Body of pancreas (tissue), 4 donors: Measurements from ENCODE around the gene RTF2. TPM values are rescaled to one million over a fixed set of nuclear protein-coding genes. Genes with fewer than 3 reads are reported as not detected.

Experiments used
- ATAC-seq: fragments of 150-250 bp; one replicate; pipeline ENCODE4 v1.9.1; 2016
- DNase-seq, 4 donors: peaks; one replicate each; pipeline ENCODE4 v3.0.0-alpha.2; 2019
- H3K27ac ChIP-seq, 4 donors: fragments of 200-600 bp; sonication (generic); 1 replicate in 3 of 4; 2 replicates in 1 of 4; pipeline versions ENCODE4 v1.5.1 to v1.6.1; 2016 to 2019; ENCODE audit warnings: mild to moderate bottlenecking in 1 of 4, mixed read lengths in 1 of 4, moderate library complexity in 1 of 4
- H3K27me3 ChIP-seq, 2 donors: fragments of 200-600 bp; sonication (generic); one replicate each; pipeline ENCODE4 v1.6.0; 2016; ENCODE audit warnings: mild to moderate bottlenecking in 1 of 2
- H3K36me3 ChIP-seq, 2 donors: fragments of 200-600 bp; sonication (generic); replicated peaks in 1 of 2; 2 replicates each; pipeline ENCODE4 v1.5.1; 2016; ENCODE audit warnings: low read depth in 2 of 2; ENCODE audit not compliant: insufficient read depth in 1 of 2
- H3K4me1 ChIP-seq: fragments of 200-600 bp; sonication (generic); one replicate; pipeline ENCODE4 v1.6.0; 2016
- H3K4me3 ChIP-seq, 2 donors: fragments of 200-600 bp; sonication (generic); 1 replicate in 1 of 2; 2 replicates in 1 of 2; pipeline ENCODE4 v1.5.1; 2016 to 2019
- H3K9me3 ChIP-seq, 3 donors: fragments of 200-600 bp; sonication (generic); 1 replicate in 2 of 3; 2 replicates in 1 of 3; pipeline ENCODE4 v1.5.1; 2016
- CTCF ChIP-seq, 7 experiments: fragments of 450-650 bp in 4 of 7; fragments of 200-600 bp in 3 of 7; sonication (generic) in 3 of 7; IDR thresholded peaks; one replicate each; pipeline ENCODE4 v1.5.1; 2016 to 2019; ENCODE audit warnings: antibody characterized with exemption in 7 of 7
- POLR2A ChIP-seq, 3 donors: fragments of 450-650 bp; IDR thresholded peaks; one replicate each; pipeline ENCODE4 v1.6.1; 2016; ENCODE audit warnings: antibody characterized with exemption in 3 of 3, mild to moderate bottlenecking in 2 of 3
- WGBS, 2 donors: methylation state at CpG; one replicate each; pipeline ENCODE4 v1.1.5; 2017; 5-methylcytosine and 5-hydroxymethylcytosine counted together
- intact Hi-C: fragments of 100-400 bp; cut with DNase I; formaldehyde crosslinking; loops from one replicate; pipeline ENCODE4 v1.15.1; 2023
- total RNA-seq, 2 donors: library from RNA; depleted of rRNA; stranded (reverse); fragments of >200 nt; gene quantifications; one replicate each; pipeline ENCODE4 v1.1.0, GENCODE V29; 2016

Gene RTF2
- total RNA-seq, 2 donors from 2014 or later, result 22.1 to 29.1 TPM

DNA sequence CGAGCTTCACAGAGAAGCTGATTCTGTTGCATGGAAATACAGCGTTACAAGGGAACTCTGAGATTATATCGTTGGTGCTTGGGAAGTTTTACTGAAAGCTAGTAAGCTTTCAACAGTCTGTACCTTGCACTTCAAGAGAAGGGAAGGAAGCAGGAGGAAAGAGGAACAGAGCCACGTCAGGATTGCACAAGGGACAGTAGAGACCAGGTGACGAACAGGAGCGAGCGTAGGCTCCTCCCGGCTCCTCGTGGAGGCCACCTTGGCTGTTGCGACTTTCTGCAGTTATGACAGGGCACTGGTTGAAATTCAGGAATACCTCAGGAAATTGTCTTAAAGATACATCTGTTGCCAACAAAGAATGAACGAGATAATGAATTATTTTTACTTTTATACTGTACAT is 18.8 kb downstream of the RTF2 start:
- H3K36me3 ChIP-seq, result peaks cover 0 to 27% of the 10 kb centered on the region in 2 donors
- intact Hi-C loops, result no loop called here
- DNase-seq (peak in 1 of 4 donors; percentile 21), ATAC-seq (no peak)
- no peaks in the 10 kb centered on the region for H3K9me3 ChIP-seq
- no peak overlapping the region for H3K27ac ChIP-seq
- H3K4me3 ChIP-seq, result no peak overlapping the region
- no peaks in the 10 kb centered on the region for H3K27me3 ChIP-seq
- TF ChIP-seq CTCF (IDR thresholded peaks at IDR 0.05) (no peak), POLR2A (IDR thresholded peaks at IDR 0.05) (no peak)
- 83 to 90% methylated on average over 11 of the region's 11 CpGs for WGBS, 2 donors
- no peaks in the 10 kb centered on the region for H3K4me1 ChIP-seq

GRCh38 chr20:56488566-56488965 is 20.1 kb downstream of the RTF2 start:
- H3K4me3 ChIP-seq, result no peak overlapping the region
- H3K27ac ChIP-seq, result no peak overlapping the region
- no peaks in the 10 kb centered on the region for H3K9me3 ChIP-seq
- no peak for DNase-seq
- WGBS, 2 donors, result 92% methylated on average over 5 of the region's 5 CpGs
- H3K27me3 ChIP-seq, result no peaks in the 10 kb centered on the region
- TF ChIP-seq CTCF (IDR thresholded peaks at IDR 0.05) (no peak), POLR2A (IDR thresholded peaks at IDR 0.05) (no peak)
- H3K4me1 ChIP-seq, result no peaks in the 10 kb centered on the region
- ATAC-seq, result no peak
- intact Hi-C loops, result no loop called here
- peaks cover 0 to 28% of the 10 kb centered on the region in 2 donors for H3K36me3 ChIP-seq

DNA sequence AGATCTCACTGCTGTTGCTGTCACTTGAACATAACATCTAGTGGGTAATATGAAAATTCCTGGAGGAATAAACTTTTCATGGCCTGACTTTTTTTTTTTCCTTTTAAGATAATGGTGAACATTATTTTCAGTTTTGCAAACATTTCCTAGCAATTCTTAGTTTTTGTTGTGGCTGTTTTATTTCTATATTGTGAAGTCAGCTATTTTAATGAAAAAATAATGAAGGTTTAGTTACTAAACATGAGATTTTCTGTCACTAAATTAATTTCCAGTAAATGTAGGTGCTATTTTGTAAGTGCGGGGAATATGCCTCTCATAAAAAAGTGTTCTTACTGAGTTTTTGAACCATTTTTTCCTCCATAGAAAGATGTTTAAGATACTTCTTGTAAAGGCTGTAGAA is 32.7 kb downstream of the RTF2 start:
- H3K4me1 ChIP-seq, result no peaks in the 10 kb centered on the region
- no peak for ATAC-seq
- peaks cover 0 to 2% of the 10 kb centered on the region in 2 donors for H3K36me3 ChIP-seq
- H3K27me3 ChIP-seq, result no peaks in the 10 kb centered on the region
- intact Hi-C loops, result no loop called here
- WGBS, 2 donors, result 95 to 97% methylated on average over 1 of the region's 1 CpG
- DNase-seq, result no peak
- TF ChIP-seq POLR2A (IDR thresholded peaks at IDR 0.05) (no peak), CTCF (IDR thresholded peaks at IDR 0.05) (no peak)
- H3K27ac ChIP-seq, result no peak overlapping the region
- no peaks in the 10 kb centered on the region for H3K9me3 ChIP-seq
- no peak overlapping the region for H3K4me3 ChIP-seq

- no peak for TF ChIP-seq POLR2A (IDR thresholded peaks at IDR 0.05)
- TF ChIP-seq CTCF (IDR thresholded peaks at IDR 0.05), result no peak
- H3K4me1 ChIP-seq, result no peaks in the 10 kb centered on the region
- DNase-seq (no peak), ATAC-seq (no peak)
- H3K27me3 ChIP-seq, result no peaks in the 10 kb centered on the region
- no peaks in the 10 kb centered on the region for H3K9me3 ChIP-seq
- intact Hi-C loops, result no loop called here
- H3K4me3 ChIP-seq, result no peak overlapping the region
- H3K36me3 ChIP-seq, result no peaks in the 10 kb centered on the region
- H3K27ac ChIP-seq, result no peak overlapping the region
- 90 to 92% methylated on average over 7 to 8 of the region's 8 CpGs for WGBS, 2 donors
These were observed 35.5 kb downstream of the RTF2 start for GRCh38 chr20:56503916-56504315.

- H3K4me1 ChIP-seq, result no peaks in the 10 kb centered on the region
- intact Hi-C loops, result no loop called here
- ATAC-seq (no peak), DNase-seq (no peak)
- H3K27me3 ChIP-seq, result no peaks in the 10 kb centered on the region
- H3K27ac ChIP-seq, result no peak overlapping the region
- 88% methylated on average over 9 of the region's 9 CpGs for WGBS, 2 donors
- TF ChIP-seq POLR2A (IDR thresholded peaks at IDR 0.05) (no peak), CTCF (IDR thresholded peaks at IDR 0.05) (no peak)
- H3K36me3 ChIP-seq, result no peaks in the 10 kb centered on the region
- H3K4me3 ChIP-seq, result no peak overlapping the region
- no peaks in the 10 kb centered on the region for H3K9me3 ChIP-seq
These were observed 36.1 kb downstream of the RTF2 start for GRCh38 chr20:56504373-56505005.
